HepG2 (cell line): Measurements from ENCODE around the gene STMND1. TPM values are rescaled to one million over a fixed set of nuclear protein-coding genes. Genes with fewer than 3 reads are reported as not detected.
A peak's percentile ranks its signal among the peaks of the same experiment; 100 is the strongest.

ENCODE experiments used
- ATAC-seq: fragments of 200-7000 bp; cut with Tn5 transposase; 3 replicates; pipeline ENCODE4 v1.9.1; 2020; ENCODE audit warnings: mild to moderate bottlenecking, moderate library complexity
- BruUV-seq: library from RNA; stranded (reverse); fragments of 400-500 nt; replicated peaks from 2 replicates; lab custom pipeline; 2021; lab: Mats Ljungman, UMichigan
- CTCF ChIA-PET: fragments of 300-600 bp; formaldehyde crosslinking; extraction: SDS; loops from one replicate; lab custom pipeline; 2021; ENCODE audit warnings: low total read pairs, inconsistent platforms, low intra/inter-chr PET ratio; lab: Yijun Ruan, JAX
- POLR2A ChIA-PET: fragments of 350-600 bp; sonication (Branson Sonifier 250); formaldehyde crosslinking; loops from one replicate; lab custom pipeline; 2020; ENCODE audit warnings: antibody characterized with exemption, inconsistent platforms; lab: Yijun Ruan, JAX
- DNase-seq: peaks from one replicate; pipeline ENCODE4 v3.0.0-alpha.2; 2015; ENCODE audit warnings: low spot score
- FAIRE-seq: peaks from 3 replicates; lab custom pipeline; 2011; peaks lifted over from hg19 to GRCh38; lab: Jason Lieb, UNC
- H2AFZ ChIP-seq: one replicate; pipeline ENCODE4 v1.6.1; 2011; ENCODE audit warnings: low read length, inconsistent platforms
- H3K27ac ChIP-seq: fragments of 300-600 bp; 3 replicates; pipeline ENCODE4 v1.8.0; 2011; ENCODE audit warnings: mixed run types, mild to moderate bottlenecking, mixed read lengths, low read length, inconsistent platforms; ENCODE audit not compliant: insufficient read depth; ENCODE audit errors: extremely low read length
- H3K27me3 ChIP-seq, 2 experiments: fragments of 200-600 bp in 1 of 2; 2 replicates in 1 of 2; 3 replicates in 1 of 2; pipeline versions ENCODE4 v1.6.0 to v1.8.0; 2011; ENCODE audit warnings: low read length in 2 of 2, mild to moderate bottlenecking in 2 of 2, moderate library complexity in 2 of 2, inconsistent platforms in 1 of 2; ENCODE audit not compliant: insufficient read depth in 2 of 2, control insufficient read depth in 1 of 2
- H3K36me3 ChIP-seq, 2 experiments: fragments of 200-600 bp in 1 of 2; replicated peaks in 1 of 2; 2 replicates in 1 of 2; 3 replicates in 1 of 2; pipeline versions ENCODE4 v1.5.1 to v1.8.0; 2011; ENCODE audit warnings: low read length in 2 of 2, inconsistent platforms in 1 of 2; ENCODE audit not compliant: insufficient read depth in 2 of 2, control insufficient read depth in 1 of 2
- H3K4me1 ChIP-seq: 2 replicates; pipeline ENCODE4 v1.5.1; 2012; ENCODE audit warnings: low read length, inconsistent platforms; ENCODE audit not compliant: insufficient read depth
- H3K4me2 ChIP-seq: 2 replicates; pipeline ENCODE4 v1.6.0; 2011; ENCODE audit warnings: low read depth, low read length, inconsistent platforms
- H3K4me3 ChIP-seq, 3 experiments: fragments of 200-600 bp in 1 of 3; sonication (generic), shearing (Covaris generic) in 1 of 3; replicated peaks in 1 of 3; 2 replicates each; pipeline ENCODE4 v1.5.1; 2011 to 2016; ENCODE audit warnings: low read length in 3 of 3, inconsistent platforms in 2 of 3, low read depth in 2 of 3, mild to moderate bottlenecking in 2 of 3, control low read depth in 1 of 3, mixed read lengths in 1 of 3; ENCODE audit not compliant: insufficient read depth in 1 of 3
- H3K79me2 ChIP-seq: one replicate; pipeline ENCODE4 v1.6.1; 2011; ENCODE audit warnings: low read length, inconsistent platforms; ENCODE audit not compliant: insufficient read depth
- H3K9ac ChIP-seq: 2 replicates; pipeline ENCODE4 v1.6.0; 2011; ENCODE audit warnings: mild to moderate bottlenecking, low read depth, low read length, inconsistent platforms; ENCODE audit not compliant: insufficient read depth
- H3K9me3 ChIP-seq: 2 replicates; pipeline ENCODE4 v1.5.1; 2012; ENCODE audit warnings: mild to moderate bottlenecking, low read length
- H4K20me1 ChIP-seq: 2 replicates; pipeline ENCODE4 v1.6.0; 2011; ENCODE audit warnings: inconsistent platforms, mild to moderate bottlenecking, low read length, moderate library complexity; ENCODE audit not compliant: insufficient read depth
- DPF2 ChIP-seq: sonication (generic); formaldehyde crosslinking; IDR thresholded peaks from 2 replicates; pipeline ENCODE4 v1.4.0; 2020; ENCODE audit warnings: mild to moderate bottlenecking, low read depth, missing genetic modification reagents, borderline replicate concordance
- ETV5 ChIP-seq: IDR thresholded peaks from 2 replicates; pipeline ENCODE4 v1.6.1; 2018; ENCODE audit warnings: missing biosample characterization, missing genetic modification reagents, inconsistent platforms, borderline replicate concordance
- FOSL2 ChIP-seq: sonication (generic); formaldehyde crosslinking; IDR thresholded peaks from 2 replicates; pipeline ENCODE4 v1.4.0; 2020; ENCODE audit warnings: missing genetic modification reagents
- WGBS: methylation state at CpG from one replicate; pipeline ENCODE4 v1.1.6; 2017; ENCODE audit warnings: low lambda C conversion rate; 5-methylcytosine and 5-hydroxymethylcytosine counted together
- in situ Hi-C: cut with HindIII; loops from 2 replicates; pipeline ENCODE4 v1.10.0; 2017; ENCODE audit warnings: low pct_unique_long_range_greater_than_20kb; ENCODE audit not compliant: extremely low pct_ligation_motif_present
- intact Hi-C: fragments of 100-400 bp; cut with micrococcal nuclease; formaldehyde crosslinking; loops from one replicate; pipeline ENCODE4 v1.10.0; 2022; ENCODE audit not compliant: unreplicated experiment
- polyA plus RNA-seq, 8 experiments: library from polyadenylated mRNA; depleted of rRNA in 3 of 8; stranded (reverse) in 7 of 8; unstranded in 1 of 8; fragments of >200 nt; fragmentation: Illumina TruSeq in 4 of 8; extraction: Trizol in 4 of 8; gene quantifications; 2 replicates each; pipeline versions ENCODE4 v1.2.1 to v1.2.3, GENCODE V29; 2011 to 2016; ENCODE audit warnings: low read depth in 4 of 8, missing spikeins in 1 of 8, mixed read lengths in 1 of 8; ENCODE audit not compliant: insufficient read depth in 1 of 8
- total RNA-seq, 5 experiments: library from RNA; depleted of rRNA; stranded (reverse); fragments of >200 nt; fragmentation: Illumina TruSeq; extraction: Trizol; gene quantifications; 2 replicates each; pipeline ENCODE4 v1.2.3, GENCODE V29; 2016; ENCODE audit warnings: low read depth in 1 of 5

The STMND1 gene
- total and polyA plus RNA-seq, 2 of the 13 experiments (the other 11 are each of a cell fraction or from before 2014, with no cell fraction given), result not detected

GRCh38 chr6:17179530-17180073, 77.8 kb downstream of the STMND1 start:
- no peaks in the 10 kb centered on the region for H3K36me3 ChIP-seq
- ATAC-seq, result no peak
- H3K4me1 ChIP-seq, result no peaks in the 10 kb centered on the region
- ChIA-PET POLR2A (no interaction called here), CTCF (no interaction called here)
- H3K27ac ChIP-seq, result no peak overlapping the region
- no peaks in the 10 kb centered on the region for H4K20me1 ChIP-seq
- no peak overlapping the region for H3K4me2 ChIP-seq
- DNase-seq, result no peak
- H3K9ac ChIP-seq, result no peak overlapping the region
- peaks cover 0 to 7% of the 10 kb centered on the region in 2 experiments; a peak in 3 of 5 replicates for H3K27me3 ChIP-seq
- no peaks in the 10 kb centered on the region for H3K79me2 ChIP-seq
- H3K9me3 ChIP-seq, result no peaks in the 10 kb centered on the region
- H3K4me3 ChIP-seq, result no peak overlapping the region
- no TSS peak for BruUV-seq
- in situ Hi-C loops, result no loop called here
- no peak overlapping the region for H2AFZ ChIP-seq
- intact Hi-C loops, result no loop called here
- no peak for FAIRE-seq
- 13% methylated on average over 5 of the region's 5 CpGs for WGBS
- TF ChIP-seq DPF2 (CRISPR knock-in tag) (no peak), ETV5 (CRISPR knock-in tag) (no peak), FOSL2 (CRISPR knock-in tag) (0 out of 2 replicates have a peak, but pooled peaks have one; percentile 15)

Other genes with a start within 250 kb of the STMND1 start
- 1.2 and 1.5 TPM in 2 replicates for gene RBM24, start 179.3 kb downstream of the STMND1 start, total RNA-seq (2016; rRNA removed; fragmentation: Illumina TruSeq; extraction: Trizol)
- gene RBM24, start 179.3 kb downstream of the STMND1 start, polyA plus RNA-seq (2011; rRNA removed), result 14.2 and 17.4 TPM in 2 replicates